GM23248 (cell line): ENCODE data around the gene PTPRF.
"Not testable (repeated sequence)": the region's sequence is repeated elsewhere in the genome, so short reads cannot be mapped to it uniquely, and the experiment has no call there.

Experiments used
- EZH2 ChIP-seq: fragments of 200-600 bp; sonication (generic); IDR thresholded peaks from 2 replicates; pipeline ENCODE4 v1.6.1; 2018; ENCODE audit warnings: antibody characterized with exemption, mild to moderate bottlenecking; ENCODE audit not compliant: insufficient read depth, poor library complexity, severe bottlenecking
- EZH2phosphoT487 ChIP-seq: fragments of 200-600 bp; sonication (generic); IDR thresholded peaks from 2 replicates; pipeline ENCODE4 v1.6.1; 2018; ENCODE audit warnings: antibody characterized with exemption, moderate library complexity, mild to moderate bottlenecking, low read depth; ENCODE audit not compliant: insufficient read depth

GRCh38 chr1:43647331-43647730 lies 116.6 kb downstream of the PTPRF start:
- not testable (repeated sequence) for TF ChIP-seq EZH2, EZH2phosphoT487
